Measurements from ENCODE around the gene KDM8. TPM values are rescaled to one million over a fixed set of nuclear protein-coding genes. Genes with fewer than 3 reads are reported as not detected.

The KDM8 gene
- total and polyA plus RNA-seq, 4 experiments from 2014 or later = 4.8 to 31.0 (median 18.4) TPM

GRCh38 chr16:27232061-27232900 is 29.0 kb downstream of the KDM8 start:
- H3K9me3 Mint-ChIP-seq = no peaks in the 10 kb centered on the region
- Histone ChIP-seq H3K27me3 (ENCODE audit: insufficient read depth, low read length) (no peaks in the 10 kb centered on the region), H3K9me3 (ENCODE audit: control insufficient read depth in 1 of 2, low read length in 2 of 2) (no peaks in the 10 kb centered on the region), H3K27ac (ENCODE audit: low read depth, low read length) (peak overlapping the region; percentile 90), H3K4me3 (ENCODE audit: low read length in 2 of 2) (peak overlapping the region in 1 of 2 donors; percentile 45), H3K4me1 (ENCODE audit: insufficient read depth, low read length) (peaks cover 86% of the 10 kb centered on the region), H3K36me3 (ENCODE audit: insufficient read depth, low read length) (no peaks in the 10 kb centered on the region)
- DNase-seq = peak in 1 of 5 donors; percentile 57
- CTCF ChIA-PET (ENCODE audit: partially characterized antibody) = interaction anchor here (0.8 to 9.9 kb wide), 13 partner anchors 10 to 231 kb away, joined by 3 to 213 read pairs (median 14); partner anchors contain the start of gene NSMCE1
- intact Hi-C loops (cut with micrococcal nuclease) = no loop called here
- H3K27ac Mint-ChIP-seq = peak overlapping the region; percentile 97 to 100 (median 100)
- H3K4me1 Mint-ChIP-seq = peaks cover 54 to 88% (median 70%) of the 10 kb centered on the region in 4 donors
- peaks cover 9 to 20% of the 10 kb centered on the region in 2 donors for H3K36me3 Mint-ChIP-seq
- POLR2A ChIA-PET (ENCODE audit: partially characterized antibody) = interaction anchor here (1.0 to 11.9 kb wide), 15 partner anchors 9 to 231 kb away, joined by 3 to 239 read pairs (median 24); partner anchors contain the start of genes IL21R, KDM8 and NSMCE1
- H3K4me3 Mint-ChIP-seq = peak overlapping the region; percentile 52 to 87 (median 78)
- no peaks in the 10 kb centered on the region for H3K27me3 Mint-ChIP-seq

DNA sequence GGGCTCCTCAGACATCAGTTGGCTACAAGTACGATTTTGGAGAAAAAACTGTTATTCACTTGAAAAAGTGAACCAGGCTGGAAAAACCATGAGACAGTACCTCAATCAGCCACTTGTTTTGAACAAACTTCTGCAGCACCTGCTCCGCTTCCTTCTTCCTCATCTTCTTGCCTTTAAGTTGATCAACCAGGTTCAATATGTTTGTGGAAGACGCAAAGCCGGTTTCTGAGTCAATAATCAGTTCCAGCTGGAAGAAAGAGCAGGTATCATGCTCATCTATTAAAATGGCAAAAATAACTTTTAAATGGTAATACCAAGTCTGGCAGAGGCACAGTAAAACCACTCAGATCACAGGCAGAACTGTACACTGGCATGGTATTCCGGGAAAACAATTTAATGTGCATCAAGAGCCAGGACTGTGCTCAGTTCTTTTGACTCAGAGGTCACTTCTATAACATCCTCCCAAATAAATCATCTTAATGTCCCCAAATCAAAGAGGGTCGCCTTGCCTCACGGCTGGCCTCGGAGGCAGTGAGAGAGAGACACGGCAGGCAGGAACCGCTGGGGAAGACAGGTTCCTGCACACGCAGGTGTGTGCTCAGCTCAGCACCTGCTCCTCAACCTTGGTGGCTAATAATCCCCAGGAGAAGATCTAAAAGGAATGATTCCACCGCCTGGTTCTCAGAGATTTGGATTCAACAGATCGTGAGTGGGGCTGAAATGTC is 29.7 kb downstream of the KDM8 start:
- peak overlapping the region; percentile 90 for H3K27ac ChIP-seq (ENCODE audit: low read depth, low read length)
- H3K27me3 Mint-ChIP-seq = no peaks in the 10 kb centered on the region
- H3K9me3 Mint-ChIP-seq = no peaks in the 10 kb centered on the region
- intact Hi-C loops (cut with micrococcal nuclease) = no loop called here
- no peaks in the 10 kb centered on the region for H3K27me3 ChIP-seq (ENCODE audit: insufficient read depth, low read length)
- no peaks in the 10 kb centered on the region for H3K9me3 ChIP-seq (ENCODE audit: control insufficient read depth in 1 of 2, low read length in 2 of 2)
- no peak overlapping the region for H3K4me3 ChIP-seq (ENCODE audit: low read length in 2 of 2)
- POLR2A ChIA-PET (ENCODE audit: partially characterized antibody) = interaction anchor here (0.9 to 11.9 kb wide), 13 partner anchors 10 to 230 kb away, joined by 3 to 239 read pairs (median 47); partner anchors contain the start of gene KDM8
- DNase-seq = no peak
- H3K4me3 Mint-ChIP-seq = peak overlapping the region; percentile 5 to 87 (median 78)
- H3K4me1 Mint-ChIP-seq = peaks cover 62 to 93% (median 78%) of the 10 kb centered on the region in 4 donors
- CTCF ChIA-PET (ENCODE audit: partially characterized antibody) = interaction anchor here (0.8 to 9.9 kb wide), 16 partner anchors 7 to 230 kb away, joined by 3 to 213 read pairs (median 16); partner anchors contain the start of gene NSMCE1
- H3K36me3 Mint-ChIP-seq = peaks cover 9 to 20% of the 10 kb centered on the region in 2 donors
- H3K36me3 ChIP-seq (ENCODE audit: insufficient read depth, low read length) = no peaks in the 10 kb centered on the region
- H3K4me1 ChIP-seq (ENCODE audit: insufficient read depth, low read length) = peaks cover 94% of the 10 kb centered on the region
- H3K27ac Mint-ChIP-seq = peak overlapping the region; percentile 97 to 100 (median 100)

DNA sequence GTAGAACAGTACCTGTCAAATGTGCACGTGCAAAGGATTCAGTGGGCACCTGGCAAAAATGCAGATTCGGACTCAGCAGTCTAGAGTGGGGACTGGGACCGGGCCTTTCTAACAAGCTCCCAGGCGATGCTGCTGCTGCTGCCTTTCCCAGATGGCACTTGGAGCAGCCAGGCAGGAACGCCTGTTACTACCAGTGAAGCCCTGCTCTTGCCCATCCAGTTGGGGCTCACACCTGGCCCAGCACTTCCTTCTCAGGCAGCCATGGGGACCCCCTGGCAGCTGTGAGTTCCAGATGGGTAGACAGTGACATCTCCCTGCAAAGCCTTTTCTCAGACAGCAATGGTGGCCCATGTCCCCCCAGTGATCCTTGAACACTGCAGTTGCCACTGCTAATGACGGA is 30.4 kb downstream of the KDM8 start:
- DNase-seq = no peak
- H3K27ac Mint-ChIP-seq = peak overlapping the region; percentile 97 to 100 (median 100)
- H3K36me3 Mint-ChIP-seq = peaks cover 9 to 20% of the 10 kb centered on the region in 2 donors
- ChIA-PET CTCF (ENCODE audit: partially characterized antibody) (interaction anchor here (0.8 to 9.9 kb wide), 30 partner anchors 8 to 229 kb away, joined by 3 to 213 read pairs (median 12); partner anchors contain the start of genes IL21R and NSMCE1), POLR2A (ENCODE audit: partially characterized antibody) (interaction anchor here (0.9 to 11.9 kb wide), 20 partner anchors 10 to 229 kb away, joined by 3 to 239 read pairs (median 40); partner anchors contain the start of genes IL21R, KDM8 and NSMCE1)
- no peak overlapping the region for H3K4me3 ChIP-seq (ENCODE audit: low read length in 2 of 2)
- H3K4me1 ChIP-seq (ENCODE audit: insufficient read depth, low read length) = peaks cover 100% of the 10 kb centered on the region
- no peaks in the 10 kb centered on the region for H3K27me3 ChIP-seq (ENCODE audit: insufficient read depth, low read length)
- peak overlapping the region in 6 of 8 donors; percentile 32 to 87 (median 69) for H3K4me3 Mint-ChIP-seq
- H3K36me3 ChIP-seq (ENCODE audit: insufficient read depth, low read length) = no peaks in the 10 kb centered on the region
- H3K4me1 Mint-ChIP-seq = peaks cover 67 to 99% (median 83%) of the 10 kb centered on the region in 4 donors
- H3K9me3 Mint-ChIP-seq = no peaks in the 10 kb centered on the region
- intact Hi-C loops (cut with micrococcal nuclease) = no loop called here
- no peaks in the 10 kb centered on the region for H3K27me3 Mint-ChIP-seq
- peak overlapping the region; percentile 90 for H3K27ac ChIP-seq (ENCODE audit: low read depth, low read length)
- no peaks in the 10 kb centered on the region for H3K9me3 ChIP-seq (ENCODE audit: control insufficient read depth in 1 of 2, low read length in 2 of 2)

- H3K4me1 Mint-ChIP-seq = peaks cover 67 to 99% (median 84%) of the 10 kb centered on the region in 4 donors
- peak overlapping the region; percentile 97 to 100 (median 100) for H3K27ac Mint-ChIP-seq
- intact Hi-C loops (cut with micrococcal nuclease) = no loop called here
- ChIA-PET POLR2A (ENCODE audit: partially characterized antibody) (interaction anchor here (0.9 to 11.9 kb wide), 27 partner anchors 11 to 229 kb away, joined by 3 to 239 read pairs (median 26); partner anchors contain the start of genes IL21R, KDM8 and NSMCE1), CTCF (ENCODE audit: partially characterized antibody) (interaction anchor here (0.9 to 9.9 kb wide), 40 partner anchors 8 to 229 kb away, joined by 3 to 213 read pairs (median 10); partner anchors contain the start of genes IL21R, KDM8 and NSMCE1)
- DNase-seq = no peak
- Histone ChIP-seq H3K4me1 (ENCODE audit: insufficient read depth, low read length) (peaks cover 100% of the 10 kb centered on the region), H3K4me3 (ENCODE audit: low read length in 2 of 2) (peak overlapping the region in 1 of 2 donors; percentile 26), H3K27me3 (ENCODE audit: insufficient read depth, low read length) (no peaks in the 10 kb centered on the region), H3K27ac (ENCODE audit: low read depth, low read length) (peak overlapping the region; percentile 90), H3K36me3 (ENCODE audit: insufficient read depth, low read length) (no peaks in the 10 kb centered on the region), H3K9me3 (ENCODE audit: control insufficient read depth in 1 of 2, low read length in 2 of 2) (no peaks in the 10 kb centered on the region)
- H3K27me3 Mint-ChIP-seq = no peaks in the 10 kb centered on the region
- no peaks in the 10 kb centered on the region for H3K9me3 Mint-ChIP-seq
- H3K4me3 Mint-ChIP-seq = peak overlapping the region in 6 of 8 donors; percentile 21 to 87 (median 69)
- H3K36me3 Mint-ChIP-seq = peaks cover 9 to 17% of the 10 kb centered on the region in 2 donors
These were observed 30.8 kb downstream of the KDM8 start for GRCh38 chr16:27234171-27234570.

DNA sequence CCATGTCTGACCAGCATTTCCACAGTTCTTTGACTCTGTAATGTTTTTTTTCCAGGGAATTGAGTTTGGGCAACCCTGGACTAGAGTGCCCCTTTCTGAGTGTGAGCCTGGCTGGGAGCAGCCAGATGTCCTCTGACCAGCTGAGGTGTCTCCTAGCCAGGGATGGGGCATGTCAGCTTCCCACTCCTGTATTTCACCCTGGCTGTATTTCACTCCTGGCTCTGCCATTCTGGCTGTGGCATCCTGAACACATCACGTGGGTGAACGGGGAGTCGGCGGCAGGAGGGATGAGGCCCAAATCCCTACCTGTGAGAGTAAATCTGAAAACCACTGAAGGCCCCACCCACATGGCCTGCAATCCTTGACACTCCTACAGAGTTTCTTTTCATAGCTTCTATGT is 31.3 kb downstream of the KDM8 start:
- H3K4me1 Mint-ChIP-seq = peaks cover 68 to 99% (median 84%) of the 10 kb centered on the region in 4 donors
- peaks cover 9 to 17% of the 10 kb centered on the region in 2 donors for H3K36me3 Mint-ChIP-seq
- H3K9me3 Mint-ChIP-seq = no peaks in the 10 kb centered on the region
- ChIA-PET POLR2A (ENCODE audit: partially characterized antibody) (interaction anchor here (0.6 to 11.9 kb wide), 37 partner anchors 10 to 228 kb away, joined by 3 to 239 read pairs (median 13); partner anchors contain the start of genes IL21R, KDM8 and NSMCE1), CTCF (ENCODE audit: partially characterized antibody) (interaction anchor here (0.7 to 9.9 kb wide), 43 partner anchors 9 to 229 kb away, joined by 3 to 213 read pairs (median 9); partner anchors contain the start of genes IL21R, KDM8 and NSMCE1)
- no peak for DNase-seq
- peak overlapping the region; percentile 75 to 92 (median 84) for H3K4me3 Mint-ChIP-seq
- H3K9me3 ChIP-seq (ENCODE audit: control insufficient read depth in 1 of 2, low read length in 2 of 2) = no peaks in the 10 kb centered on the region
- peaks cover 100% of the 10 kb centered on the region for H3K4me1 ChIP-seq (ENCODE audit: insufficient read depth, low read length)
- peak overlapping the region in 1 of 2 donors; percentile 26 for H3K4me3 ChIP-seq (ENCODE audit: low read length in 2 of 2)
- H3K27me3 Mint-ChIP-seq = no peaks in the 10 kb centered on the region
- intact Hi-C loops (cut with micrococcal nuclease) = loop anchor here (1.0 kb wide), 9 partner anchors 31 to 223 kb away; partner anchors contain the start of genes IL21R, KDM8 and NSMCE1
- no peaks in the 10 kb centered on the region for H3K36me3 ChIP-seq (ENCODE audit: insufficient read depth, low read length)
- H3K27ac ChIP-seq (ENCODE audit: low read depth, low read length) = peak overlapping the region; percentile 90
- H3K27me3 ChIP-seq (ENCODE audit: insufficient read depth, low read length) = no peaks in the 10 kb centered on the region
- H3K27ac Mint-ChIP-seq = peak overlapping the region; percentile 97 to 100 (median 100)
